Spleen (tissue), 7 donors: ENCODE measurements around the gene CROCC2.

Experiments used
- POLR2A ChIP-seq, 3 donors: fragments of 450-650 bp; IDR thresholded peaks; one replicate each; pipeline ENCODE4 v1.5.1; 2017; ENCODE audit warnings: antibody characterized with exemption in 3 of 3, mild to moderate bottlenecking in 1 of 3
- POLR2AphosphoS5 ChIP-seq, 3 donors: sonication (generic); formaldehyde crosslinking; IDR thresholded peaks; one replicate each; pipeline ENCODE4 v1.5.1; 2017; ENCODE audit warnings: antibody characterized with exemption in 3 of 3
- TF ChIP-seq, protein P1 (sequence below), 11 experiments: fragments of 200-600 bp in 7 of 11; fragments of 450-650 bp in 4 of 11; sonication (generic) in 4 of 11; IDR thresholded peaks in 8 of 11; conservative IDR thresholded peaks in 3 of 11; 1 replicate in 7 of 11; 2 replicates in 4 of 11; pipeline versions ENCODE4 v1.4.0 to v1.8.0; 2016 to 2021; ENCODE audit warnings: antibody characterized with exemption in 11 of 11, inconsistent platforms in 4 of 11, mild to moderate bottlenecking in 1 of 11
- donor health status: DM: no; HTN: no; CAD: no; lungs with moderate emphysema.
- donor health status: DM: no; HTN: no; CAD: no.
- donor health status: DM: no; HTN: no; CAD: no.

GRCh38 chr2:240884745-240885144 lies 21.4 kb upstream of the CROCC2 start:
- TF ChIP-seq, protein P1, sequence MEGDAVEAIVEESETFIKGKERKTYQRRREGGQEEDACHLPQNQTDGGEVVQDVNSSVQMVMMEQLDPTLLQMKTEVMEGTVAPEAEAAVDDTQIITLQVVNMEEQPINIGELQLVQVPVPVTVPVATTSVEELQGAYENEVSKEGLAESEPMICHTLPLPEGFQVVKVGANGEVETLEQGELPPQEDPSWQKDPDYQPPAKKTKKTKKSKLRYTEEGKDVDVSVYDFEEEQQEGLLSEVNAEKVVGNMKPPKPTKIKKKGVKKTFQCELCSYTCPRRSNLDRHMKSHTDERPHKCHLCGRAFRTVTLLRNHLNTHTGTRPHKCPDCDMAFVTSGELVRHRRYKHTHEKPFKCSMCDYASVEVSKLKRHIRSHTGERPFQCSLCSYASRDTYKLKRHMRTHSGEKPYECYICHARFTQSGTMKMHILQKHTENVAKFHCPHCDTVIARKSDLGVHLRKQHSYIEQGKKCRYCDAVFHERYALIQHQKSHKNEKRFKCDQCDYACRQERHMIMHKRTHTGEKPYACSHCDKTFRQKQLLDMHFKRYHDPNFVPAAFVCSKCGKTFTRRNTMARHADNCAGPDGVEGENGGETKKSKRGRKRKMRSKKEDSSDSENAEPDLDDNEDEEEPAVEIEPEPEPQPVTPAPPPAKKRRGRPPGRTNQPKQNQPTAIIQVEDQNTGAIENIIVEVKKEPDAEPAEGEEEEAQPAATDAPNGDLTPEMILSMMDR (IDR thresholded peaks at IDR 0.05 in 8 of 11, conservative IDR thresholded peaks at IDR 0.05 in 3 of 11): no peak
- TF ChIP-seq POLR2A (IDR thresholded peaks at IDR 0.05) (no peak), POLR2AphosphoS5 (IDR thresholded peaks at IDR 0.05) (no peak)
